Rectal smooth muscle tissue (tissue), 1 donor: ENCODE data around the gene LRRN3.

Source experiments
- H3K27ac ChIP-seq: one replicate; pipeline ENCODE4 v1.7.0; 2013; ENCODE audit warnings: low read depth, low read length, inconsistent platforms
- H3K27me3 ChIP-seq: one replicate; pipeline ENCODE4 v1.7.0; 2013; ENCODE audit warnings: low read length; ENCODE audit not compliant: control insufficient read depth, insufficient read depth
- H3K36me3 ChIP-seq: one replicate; pipeline ENCODE4 v1.7.0; 2013; ENCODE audit warnings: low read length; ENCODE audit not compliant: control insufficient read depth, insufficient read depth
- H3K4me1 ChIP-seq: one replicate; pipeline ENCODE4 v1.7.0; 2013; ENCODE audit warnings: low read length; ENCODE audit not compliant: control insufficient read depth, insufficient read depth
- H3K4me3 ChIP-seq: one replicate; pipeline ENCODE4 v1.7.0; 2013; ENCODE audit warnings: low read length
- H3K9ac ChIP-seq: one replicate; pipeline ENCODE4 v1.7.0; 2013; ENCODE audit warnings: low read length

The LRRN3 gene

GRCh38 chr7:111098011-111098925 is 7.3 kb downstream of the LRRN3 start:
- Histone ChIP-seq H3K4me3 (no peak overlapping the region), H3K4me1 (no peaks in the 10 kb centered on the region), H3K27me3 (no peaks in the 10 kb centered on the region), H3K27ac (no peak overlapping the region), H3K9ac (no peak overlapping the region), H3K36me3 (no peaks in the 10 kb centered on the region)

GRCh38 chr7:111098926-111099250 is 8.0 kb downstream of the LRRN3 start:
- no peaks in the 10 kb centered on the region for H3K4me1 ChIP-seq
- no peak overlapping the region for H3K27ac ChIP-seq
- H3K27me3 ChIP-seq, result no peaks in the 10 kb centered on the region
- no peak overlapping the region for H3K4me3 ChIP-seq
- no peak overlapping the region for H3K9ac ChIP-seq
- no peaks in the 10 kb centered on the region for H3K36me3 ChIP-seq

DNA sequence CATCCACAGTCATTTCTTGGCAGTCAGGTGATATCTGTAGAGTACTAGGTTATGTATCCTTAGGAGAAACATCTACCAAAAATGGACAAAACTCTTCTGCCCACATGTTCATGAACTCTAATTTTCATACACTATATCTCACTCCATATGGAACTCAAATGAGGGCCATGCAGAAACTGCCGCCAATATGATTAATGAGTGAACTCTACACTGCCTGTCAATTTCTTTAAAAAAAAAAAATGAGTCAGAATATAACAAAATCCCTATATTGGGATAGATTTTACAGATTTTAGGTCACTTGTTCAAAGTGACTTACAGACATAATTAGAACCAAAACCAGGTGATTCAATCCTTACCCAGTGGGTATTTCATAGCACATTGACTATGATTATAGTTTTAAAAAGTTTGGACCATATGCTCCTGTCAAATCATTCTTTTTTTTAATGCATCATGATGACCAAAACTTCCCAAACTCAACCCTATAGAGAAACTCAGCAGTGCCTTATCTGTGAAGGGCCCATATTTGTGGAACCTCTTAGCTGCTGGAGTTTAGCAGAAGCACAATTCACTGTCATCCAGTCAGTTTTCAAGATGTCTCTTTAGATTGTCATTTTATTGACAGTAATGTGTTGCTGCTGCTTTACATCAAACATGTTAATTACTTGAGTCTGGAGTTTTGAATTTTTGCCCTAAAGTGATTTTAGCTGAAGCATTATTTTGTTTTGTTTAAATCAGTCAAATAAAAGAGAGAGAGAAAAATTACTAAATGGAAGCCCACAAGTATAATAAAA is 11.1 kb downstream of the LRRN3 start:
- H3K4me1 ChIP-seq, result no peaks in the 10 kb centered on the region
- no peaks in the 10 kb centered on the region for H3K27me3 ChIP-seq
- H3K36me3 ChIP-seq, result no peaks in the 10 kb centered on the region
- H3K27ac ChIP-seq, result no peak overlapping the region
- H3K9ac ChIP-seq, result no peak overlapping the region
- H3K4me3 ChIP-seq, result no peak overlapping the region

GRCh38 chr7:111103136-111103535 is 12.2 kb downstream of the LRRN3 start:
- H3K4me3 ChIP-seq, result no peak overlapping the region
- no peaks in the 10 kb centered on the region for H3K4me1 ChIP-seq
- H3K27me3 ChIP-seq, result no peaks in the 10 kb centered on the region
- no peaks in the 10 kb centered on the region for H3K36me3 ChIP-seq
- H3K9ac ChIP-seq, result no peak overlapping the region
- no peak overlapping the region for H3K27ac ChIP-seq

DNA sequence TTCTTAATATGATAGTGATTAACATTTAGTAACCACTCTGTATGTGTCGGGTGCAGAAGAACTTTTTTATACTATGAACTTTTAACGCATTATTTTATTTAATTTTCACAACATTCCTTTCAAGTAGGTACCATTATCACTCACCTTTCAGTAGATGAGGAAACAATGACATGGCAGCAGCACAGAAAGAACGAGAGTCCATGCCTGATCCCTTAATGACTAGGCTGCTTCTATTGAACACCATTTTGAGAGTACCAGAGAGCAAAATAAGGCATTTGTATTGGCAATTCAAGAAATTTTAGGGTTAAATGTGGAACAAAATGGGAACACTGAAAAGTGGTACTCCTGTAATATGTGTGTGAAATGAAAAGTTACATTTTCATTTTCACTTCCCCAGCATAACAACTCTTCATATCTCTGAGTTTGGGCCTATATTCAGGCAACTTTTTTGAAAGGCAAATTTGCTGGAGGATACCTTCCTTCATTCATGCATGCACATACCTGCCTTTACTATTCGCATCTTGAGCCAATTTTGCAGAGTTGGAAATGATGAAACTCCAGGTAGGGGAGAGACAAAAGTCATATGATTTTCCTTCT is 12.8 kb downstream of the LRRN3 start:
- H3K4me1 ChIP-seq, result no peaks in the 10 kb centered on the region
- H3K27me3 ChIP-seq, result no peaks in the 10 kb centered on the region
- no peak overlapping the region for H3K4me3 ChIP-seq
- no peaks in the 10 kb centered on the region for H3K36me3 ChIP-seq
- no peak overlapping the region for H3K9ac ChIP-seq
- H3K27ac ChIP-seq, result no peak overlapping the region

DNA sequence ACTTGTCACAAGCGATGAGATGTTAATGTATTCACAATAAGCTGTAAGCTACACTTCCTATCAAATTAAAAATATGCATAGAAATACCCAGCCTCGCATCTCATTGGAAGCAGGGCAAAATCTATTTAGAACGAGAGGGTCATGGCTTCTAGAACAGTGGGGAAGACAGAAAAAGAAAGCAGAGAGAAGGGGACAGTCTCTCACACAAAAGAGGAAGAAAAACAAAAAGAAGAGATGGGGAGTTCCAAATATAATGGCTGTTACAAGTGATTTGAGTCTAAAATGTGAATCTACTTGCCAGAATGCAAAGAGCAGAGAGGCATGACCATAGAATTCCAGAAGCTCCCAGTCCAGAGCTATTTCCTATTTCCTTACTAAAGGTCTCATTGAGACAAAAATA is 13.8 kb downstream of the LRRN3 start:
- no peaks in the 10 kb centered on the region for H3K4me1 ChIP-seq
- H3K27me3 ChIP-seq, result no peaks in the 10 kb centered on the region
- H3K36me3 ChIP-seq, result no peaks in the 10 kb centered on the region
- no peak overlapping the region for H3K9ac ChIP-seq
- H3K27ac ChIP-seq, result no peak overlapping the region
- no peak overlapping the region for H3K4me3 ChIP-seq

DNA sequence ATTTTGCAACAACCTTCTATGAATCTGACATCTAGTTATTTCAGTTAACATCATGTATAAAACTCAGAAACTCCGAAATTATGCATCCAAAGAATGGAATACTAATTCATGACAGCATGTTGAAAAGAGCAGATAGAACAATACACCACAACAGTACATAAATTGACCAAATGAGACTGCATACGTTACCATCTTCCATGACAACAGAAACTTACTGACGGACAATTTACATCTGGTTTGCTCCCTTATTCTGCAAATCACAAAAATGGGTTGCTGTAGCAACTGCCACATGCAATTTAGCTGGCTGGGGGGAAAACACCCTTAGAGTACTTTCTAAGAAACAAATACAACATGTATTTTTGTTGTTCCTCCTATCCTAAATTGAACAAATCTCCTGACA is 14.3 kb downstream of the LRRN3 start:
- Histone ChIP-seq H3K27ac (no peak overlapping the region), H3K27me3 (no peaks in the 10 kb centered on the region), H3K9ac (no peak overlapping the region), H3K36me3 (no peaks in the 10 kb centered on the region), H3K4me1 (no peaks in the 10 kb centered on the region), H3K4me3 (no peak overlapping the region)

- no peaks in the 10 kb centered on the region for H3K27me3 ChIP-seq
- H3K4me3 ChIP-seq, result no peak overlapping the region
- no peak overlapping the region for H3K9ac ChIP-seq
- H3K27ac ChIP-seq, result no peak overlapping the region
- H3K36me3 ChIP-seq, result no peaks in the 10 kb centered on the region
- no peaks in the 10 kb centered on the region for H3K4me1 ChIP-seq
Observed at GRCh38 chr7:111107579-111107978, 16.7 kb downstream of the LRRN3 start.

DNA sequence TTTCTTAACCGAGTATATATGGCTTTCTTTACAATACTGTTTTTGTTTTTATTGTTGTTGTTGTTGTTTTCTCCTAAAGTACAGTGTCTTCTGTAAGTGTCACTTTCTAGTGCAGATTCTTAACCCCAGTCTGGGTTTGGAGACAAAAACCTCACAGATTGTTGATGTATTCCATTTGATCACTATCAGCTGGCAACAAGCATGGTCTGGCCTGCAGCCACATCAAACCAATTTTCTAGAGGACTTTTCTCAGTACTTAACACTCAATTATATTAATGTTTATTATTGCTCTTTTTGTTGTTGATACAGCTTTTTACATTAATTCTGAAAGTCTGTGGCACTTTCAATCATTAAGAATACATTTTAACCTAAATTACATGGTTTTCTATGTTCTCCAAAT is 17.1 kb downstream of the LRRN3 start:
- Histone ChIP-seq H3K9ac (no peak overlapping the region), H3K4me1 (no peaks in the 10 kb centered on the region), H3K4me3 (no peak overlapping the region), H3K27me3 (no peaks in the 10 kb centered on the region), H3K36me3 (no peaks in the 10 kb centered on the region), H3K27ac (no peak overlapping the region)

DNA sequence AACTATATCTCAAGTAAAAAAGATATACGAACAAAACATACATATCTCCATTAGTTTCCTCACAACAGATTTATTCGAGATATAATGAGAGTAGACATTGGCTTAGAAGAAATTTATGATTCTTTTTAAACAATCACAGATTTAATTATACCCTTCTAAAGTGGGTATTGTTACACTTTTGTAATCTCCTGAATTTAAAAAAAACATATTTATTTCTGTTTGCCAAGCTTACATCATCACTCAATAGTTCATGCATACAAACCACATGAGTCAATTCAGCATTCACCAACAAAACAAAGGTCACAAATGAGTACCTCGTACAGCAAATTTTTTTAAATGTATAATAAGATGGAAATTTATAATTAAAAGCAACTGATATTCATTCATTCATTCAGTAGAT is 17.6 kb downstream of the LRRN3 start:
- H3K4me3 ChIP-seq, result no peak overlapping the region
- no peak overlapping the region for H3K9ac ChIP-seq
- no peaks in the 10 kb centered on the region for H3K4me1 ChIP-seq
- no peaks in the 10 kb centered on the region for H3K36me3 ChIP-seq
- H3K27ac ChIP-seq, result no peak overlapping the region
- no peaks in the 10 kb centered on the region for H3K27me3 ChIP-seq

DNA sequence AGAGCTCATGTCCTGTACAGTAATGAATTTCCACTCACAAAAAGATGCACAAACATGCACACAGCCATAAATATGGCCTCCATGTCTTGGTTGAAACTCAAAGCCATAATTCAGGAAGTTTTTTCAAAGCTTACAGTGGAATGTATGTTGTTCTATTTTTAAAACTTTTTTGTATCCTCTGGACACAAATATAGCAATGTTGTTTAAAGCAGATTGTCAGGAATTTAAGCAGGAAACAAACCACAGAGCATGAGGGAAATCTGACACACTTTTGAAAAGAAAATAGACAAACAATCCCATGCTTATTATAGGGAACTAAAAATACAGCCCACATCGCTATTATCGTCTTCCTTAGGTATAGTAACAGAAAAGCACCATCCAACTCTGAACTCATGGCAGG is 21.5 kb downstream of the LRRN3 start:
- Histone ChIP-seq H3K36me3 (no peaks in the 10 kb centered on the region), H3K27me3 (no peaks in the 10 kb centered on the region), H3K9ac (no peak overlapping the region), H3K4me1 (no peaks in the 10 kb centered on the region), H3K27ac (no peak overlapping the region), H3K4me3 (no peak overlapping the region)

GRCh38 chr7:111113263-111114017 is 22.5 kb downstream of the LRRN3 start:
- Histone ChIP-seq H3K27ac (no peak overlapping the region), H3K4me1 (no peaks in the 10 kb centered on the region), H3K36me3 (no peaks in the 10 kb centered on the region), H3K27me3 (no peaks in the 10 kb centered on the region), H3K4me3 (no peak overlapping the region), H3K9ac (no peak overlapping the region)
